ENCODE data around the gene NEU2. TPM values are rescaled to one million over a fixed set of nuclear protein-coding genes. Genes with fewer than 3 reads are reported as not detected.
"Not testable (repeated sequence)": the region's sequence is repeated elsewhere in the genome, so short reads cannot be mapped to it uniquely, and the experiment has no call there.

NEU2 gene
- total and polyA plus RNA-seq, 2 of the 4 experiments (the other 2 are of a cell fraction): not detected

DNA sequence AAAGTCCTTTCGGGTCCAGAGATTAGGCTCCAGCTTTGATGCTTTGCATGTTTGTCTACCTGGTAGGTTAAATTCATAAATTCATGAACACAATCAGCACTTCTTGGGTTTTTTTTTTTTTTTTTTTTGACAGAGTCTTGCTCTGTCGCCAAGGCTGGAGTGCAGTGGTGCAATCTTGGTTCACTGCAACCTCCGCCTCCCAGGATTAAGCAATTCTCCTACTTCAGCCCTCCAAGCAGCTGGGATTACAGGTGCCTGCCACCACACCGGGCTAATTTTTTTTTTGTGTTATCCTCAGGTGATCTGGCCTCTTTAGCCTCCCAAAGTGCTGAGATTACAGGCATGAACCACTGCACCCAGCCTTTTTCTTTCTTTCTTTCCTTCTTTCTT, 32.7 kb downstream of the NEU2 start:
- H3K4ac ChIP-seq (ENCODE audit: low read depth, low read length); H3K18ac ChIP-seq (ENCODE audit: low read depth, low read length); H3K4me2 ChIP-seq (ENCODE audit: low read depth, low read length); H3K27me3 ChIP-seq (ENCODE audit: control insufficient read depth, insufficient read depth, low read length); dilution Hi-C loops (cut with HindIII; ENCODE audit: low sequenced_read_pairs, unreplicated experiment); H2AK5ac ChIP-seq (ENCODE audit: low read depth, low read length); H4K91ac ChIP-seq (ENCODE audit: insufficient read depth, low read depth, low read length); H3K9me3 ChIP-seq (ENCODE audit: control insufficient read depth, insufficient read depth, low read length); H3K9me1 ChIP-seq (ENCODE audit: insufficient read depth, low read length); intact Hi-C loops (cut with micrococcal nuclease); BruUV-seq (replicated peaks); H2BK20ac ChIP-seq (ENCODE audit: low read depth, low read length); H3K4me1 ChIP-seq (ENCODE audit: control insufficient read depth, insufficient read depth, low read length); H4K8ac ChIP-seq (ENCODE audit: low read depth in 2 of 2, low read length in 2 of 2); H3K9ac ChIP-seq (ENCODE audit: low read depth, low read length); H2AK9ac ChIP-seq (replicated peaks; ENCODE audit: low read depth, low read length, poor library complexity); H3K23ac ChIP-seq (ENCODE audit: low read depth, low read length); ATAC-seq (ENCODE audit: low read depth); H2BK5ac ChIP-seq (ENCODE audit: low read depth, low read length, poor library complexity, severe bottlenecking); H3K36me3 ChIP-seq (ENCODE audit: control insufficient read depth, insufficient read depth, low read length); H4K5ac ChIP-seq (ENCODE audit: low read depth, low read length); H3K27ac ChIP-seq (ENCODE audit: insufficient read depth, low read length); H2BK15ac ChIP-seq (ENCODE audit: low read depth, low read length); H2AFZ ChIP-seq (replicated peaks; ENCODE audit: low read length, poor library complexity); H3K4me3 ChIP-seq (ENCODE audit: insufficient read depth, low read depth, low read length); H4K20me1 ChIP-seq (ENCODE audit: insufficient read depth, low read length); DNase-seq; H3K14ac ChIP-seq (replicated peaks; ENCODE audit: low read depth, low read length); H3K79me1 ChIP-seq (ENCODE audit: low read depth in 1 of 2, low read length in 2 of 2); H2BK120ac ChIP-seq (ENCODE audit: low read depth, low read length); H3K56ac ChIP-seq (ENCODE audit: extremely low read depth, insufficient read depth, low read length); in situ Hi-C loops (cut with MboI; ENCODE audit: low sequenced_read_pairs): not testable (repeated sequence)
- WGBS, 2 experiments (ENCODE audit: extremely low coverage in 2 of 2, insufficient read length in 1 of 2): 80% methylated on average over 1 of the region's 4 CpGs; no CpG with 5 or more reads in 1 of the 2 experiments
- ChIA-PET POLR2A (ENCODE audit: unreplicated experiment) (interaction anchor here (0.6 to 0.7 kb wide), 2 partner anchors 33 to 1868 kb away, joined by 3 to 5 read pairs; no protein-coding TSS in a partner anchor), CTCF (interaction anchor here (0.6 kb wide), 2 partner anchors 8 to 18 kb away, joined by 4 to 5 read pairs; no protein-coding TSS in a partner anchor)

Measured in IMR-90 (cell line).